Ovary (tissue), 9 donors: Measurements from ENCODE around the gene NPAS2. TPM values are rescaled to one million over a fixed set of nuclear protein-coding genes. Genes with fewer than 3 reads are reported as not detected.

Source experiments
- DNase-seq, 5 donors: peaks; one replicate each; pipeline ENCODE4 v3.0.0-alpha.2; 2019 to 2020
- H3K27ac ChIP-seq, 2 donors: fragments of 200-600 bp; one replicate each; pipeline versions ENCODE4 v1.5.1 to v1.8.0; 2019 to 2022
- H3K27me3 ChIP-seq: fragments of 200-600 bp; one replicate; pipeline ENCODE4 v1.8.0; 2022
- H3K36me3 ChIP-seq: fragments of 200-600 bp; sonication (generic); one replicate; pipeline ENCODE4 v1.5.1; 2019
- H3K4me1 ChIP-seq: one replicate; pipeline ENCODE4 v1.8.1; 2013; ENCODE audit warnings: mild to moderate bottlenecking, moderate library complexity; ENCODE audit not compliant: insufficient read depth
- H3K4me3 ChIP-seq: fragments of 200-600 bp; sonication (generic); one replicate; pipeline ENCODE4 v1.5.1; 2017
- H3K9me3 ChIP-seq, 2 donors: fragments of 200-600 bp in 1 of 2; sonication (generic) in 1 of 2; one replicate each; pipeline versions ENCODE4 v1.5.1 to v1.8.1; 2013 to 2019; ENCODE audit warnings: mild to moderate bottlenecking in 1 of 2, moderate library complexity in 1 of 2
- EP300 ChIP-seq: sonication (generic); formaldehyde crosslinking; IDR thresholded peaks from one replicate; pipeline ENCODE4 v1.6.1; 2017; ENCODE audit warnings: antibody characterized with exemption
- POLR2A ChIP-seq: fragments of 450-650 bp; IDR thresholded peaks from one replicate; pipeline ENCODE4 v1.6.1; 2017; ENCODE audit warnings: antibody characterized with exemption, mild to moderate bottlenecking, moderate library complexity
- WGBS, 3 donors: extraction: QIAGEN DNeasy Blood & Tissue Kit in 1 of 3; methylation state at CpG; one replicate each; pipeline versions ENCODE4 v1.1.5 to v1.1.7; 2013 to 2017; 5-methylcytosine and 5-hydroxymethylcytosine counted together
- intact Hi-C, 4 donors: fragments of 100-400 bp; cut with DNase I; formaldehyde crosslinking; loops; one replicate each; pipeline versions ENCODE4 v1.11.0 to v1.15.1; 2022 to 2023
- polyA plus RNA-seq, 2 donors: library from polyadenylated mRNA; stranded (reverse); fragments of 200-250 nt in 1 of 2; fragments of 350-450 nt in 1 of 2; fragmentation: Illumina TruSeq in 1 of 2; extraction: RNeasy Lipid Tissue Mini Kit (QIAGEN cat#74804) in 1 of 2; gene quantifications; one replicate each; pipeline ENCODE4 v1.2.3, GENCODE V29; 2013 to 2014
- total RNA-seq, 7 donors: library from RNA; depleted of rRNA in 2 of 7; stranded (reverse); fragments of >200 nt in 2 of 7; fragmentation: NEBNext Ultra II Directional in 3 of 7; extraction: Animal tissue kit (Norgen Biotek cat#: 25700) in 3 of 7; gene quantifications; one replicate each; pipeline versions ENCODE4 v1.1.0 to v1.2.4, GENCODE V29; 2016 to 2023
- TF ChIP-seq, protein P1 (sequence below), 3 donors: fragments of 450-650 bp in 2 of 3; fragments of 200-600 bp in 1 of 3; IDR thresholded peaks; one replicate each; pipeline versions ENCODE4 v1.5.1 to v1.8.0; 2016 to 2022; ENCODE audit warnings: antibody characterized with exemption in 3 of 3, mild to moderate bottlenecking in 1 of 3
- donor health status: DM: no; HTN: no; CAD: no; lungs with moderate emphysema.
- donor health status: DM: no; HTN: no; CAD: no.
- donor health status: Bipolar disorder and iron deficiency.
- donor health status: DM: yes; HTN: yes; CAD: no.
- donor health status: DM: no; HTN: no; CAD: no.
- donor health status: DM: yes; HTN: yes; CAD: no.

NPAS2 gene
- total and polyA plus RNA-seq, 9 donors = 1.6 to 20.6 (median 7.3) TPM

DNA sequence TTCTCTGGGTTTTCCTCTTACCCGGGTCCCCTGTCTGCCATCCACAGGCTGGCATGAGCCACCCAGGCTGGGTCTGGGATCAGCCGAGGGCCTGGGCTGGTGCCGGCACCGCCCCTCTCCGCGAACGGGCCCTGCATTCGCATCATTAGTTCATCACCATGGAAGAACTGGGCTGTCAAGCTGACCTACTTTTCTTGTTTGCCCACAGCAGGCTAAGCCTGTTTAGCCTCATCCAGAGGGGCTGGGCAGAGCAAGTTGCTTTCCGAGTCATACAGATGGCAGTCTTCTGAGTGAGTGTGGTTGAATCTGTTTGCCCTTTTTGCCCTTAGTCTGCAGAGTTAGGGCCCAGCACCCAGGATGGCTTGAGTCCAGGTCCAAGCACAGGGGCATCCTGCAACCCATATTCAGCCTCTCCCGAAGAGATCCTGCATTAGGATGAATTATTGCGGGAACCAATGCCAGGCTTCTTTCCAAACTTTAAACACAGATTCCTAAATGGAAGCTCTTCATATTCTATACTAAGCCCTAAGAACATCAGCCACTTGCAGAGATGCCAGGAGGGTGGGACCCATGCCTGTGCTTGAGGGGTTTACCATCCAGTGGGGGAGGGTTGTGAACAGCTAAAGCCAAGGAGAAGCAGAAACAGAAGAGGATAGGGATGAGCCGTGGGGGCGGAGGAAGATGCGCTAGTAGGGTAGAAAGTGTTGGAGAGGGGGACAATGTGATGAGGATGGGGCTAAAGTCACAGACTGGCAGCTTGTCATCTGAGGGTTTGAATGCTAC, 68.0 kb downstream of the NPAS2 start:
- no peaks in the 10 kb centered on the region for H3K36me3 ChIP-seq
- WGBS, 3 donors = 83 to 86% (median 85%) methylated on average over 14 of the region's 14 CpGs
- H3K9me3 ChIP-seq = no peaks in the 10 kb centered on the region
- H3K4me1 ChIP-seq = peaks cover 1% of the 10 kb centered on the region
- no peaks in the 10 kb centered on the region for H3K27me3 ChIP-seq
- TF ChIP-seq POLR2A (no peak), EP300 (no peak)
- TF ChIP-seq, protein P1, sequence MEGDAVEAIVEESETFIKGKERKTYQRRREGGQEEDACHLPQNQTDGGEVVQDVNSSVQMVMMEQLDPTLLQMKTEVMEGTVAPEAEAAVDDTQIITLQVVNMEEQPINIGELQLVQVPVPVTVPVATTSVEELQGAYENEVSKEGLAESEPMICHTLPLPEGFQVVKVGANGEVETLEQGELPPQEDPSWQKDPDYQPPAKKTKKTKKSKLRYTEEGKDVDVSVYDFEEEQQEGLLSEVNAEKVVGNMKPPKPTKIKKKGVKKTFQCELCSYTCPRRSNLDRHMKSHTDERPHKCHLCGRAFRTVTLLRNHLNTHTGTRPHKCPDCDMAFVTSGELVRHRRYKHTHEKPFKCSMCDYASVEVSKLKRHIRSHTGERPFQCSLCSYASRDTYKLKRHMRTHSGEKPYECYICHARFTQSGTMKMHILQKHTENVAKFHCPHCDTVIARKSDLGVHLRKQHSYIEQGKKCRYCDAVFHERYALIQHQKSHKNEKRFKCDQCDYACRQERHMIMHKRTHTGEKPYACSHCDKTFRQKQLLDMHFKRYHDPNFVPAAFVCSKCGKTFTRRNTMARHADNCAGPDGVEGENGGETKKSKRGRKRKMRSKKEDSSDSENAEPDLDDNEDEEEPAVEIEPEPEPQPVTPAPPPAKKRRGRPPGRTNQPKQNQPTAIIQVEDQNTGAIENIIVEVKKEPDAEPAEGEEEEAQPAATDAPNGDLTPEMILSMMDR (IDR thresholded peaks at IDR 0.05) = no peak
- intact Hi-C loops = no loop called here
- H3K27ac ChIP-seq = no peak overlapping the region
- H3K4me3 ChIP-seq = no peak overlapping the region
- DNase-seq = no peak

DNA sequence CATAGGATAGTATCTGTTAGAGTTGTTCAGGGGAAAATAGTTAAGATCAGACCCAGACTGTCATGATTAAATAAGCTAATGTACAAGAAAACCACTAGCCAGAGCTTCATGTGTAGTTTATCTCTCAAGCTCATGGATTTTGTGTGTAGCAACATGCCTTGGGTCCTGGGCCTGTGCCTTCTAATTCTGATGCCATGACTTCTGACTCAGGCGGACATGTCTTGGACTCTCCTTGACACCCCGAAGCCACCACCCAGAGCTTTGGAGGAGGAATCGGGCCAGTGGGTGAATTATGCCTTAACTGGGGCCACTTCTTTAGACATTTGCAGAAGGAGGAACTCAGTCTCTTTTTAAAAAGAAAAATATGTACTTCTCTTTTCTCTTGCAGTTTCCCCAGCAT, 68.7 kb downstream of the NPAS2 start:
- TF ChIP-seq, protein P1 (IDR thresholded peaks at IDR 0.05) = no peak
- TF ChIP-seq EP300 (no peak), POLR2A (no peak)
- Histone ChIP-seq H3K27me3 (no peaks in the 10 kb centered on the region), H3K4me1 (peaks cover 1% of the 10 kb centered on the region), H3K4me3 (no peak overlapping the region), H3K9me3 (no peaks in the 10 kb centered on the region), H3K36me3 (no peaks in the 10 kb centered on the region), H3K27ac (no peak overlapping the region)
- DNase-seq = no peak
- 93 to 97% (median 96%) methylated on average over 3 of the region's 3 CpGs for WGBS, 3 donors
- intact Hi-C loops = no loop called here

DNA sequence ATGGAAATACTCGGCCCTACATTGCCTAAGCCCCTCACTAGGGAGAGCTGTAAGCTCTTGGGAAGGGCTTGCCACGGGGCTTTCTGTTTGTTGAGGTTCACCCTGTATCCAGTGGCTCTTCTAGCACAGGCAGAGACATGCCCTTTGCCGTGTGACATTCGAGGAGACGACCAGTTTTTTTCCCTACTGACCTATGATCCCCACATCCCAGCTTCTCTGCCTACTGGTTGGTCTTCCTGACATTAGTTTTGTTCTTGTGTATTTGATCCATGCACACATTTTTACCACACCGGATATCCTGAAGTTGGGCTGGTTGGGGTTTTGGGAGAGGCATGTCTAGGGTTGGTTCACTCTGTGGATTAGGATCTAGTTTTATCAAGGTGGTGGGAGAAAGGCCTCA, 69.3 kb downstream of the NPAS2 start:
- H3K36me3 ChIP-seq = no peaks in the 10 kb centered on the region
- H3K9me3 ChIP-seq = no peaks in the 10 kb centered on the region
- TF ChIP-seq POLR2A = no peak
- TF ChIP-seq EP300 = no peak
- TF ChIP-seq, protein P1 (IDR thresholded peaks at IDR 0.05) = no peak
- no peak overlapping the region for H3K4me3 ChIP-seq
- H3K27ac ChIP-seq = no peak overlapping the region
- no peaks in the 10 kb centered on the region for H3K27me3 ChIP-seq
- intact Hi-C loops = no loop called here
- H3K4me1 ChIP-seq = peaks cover 1% of the 10 kb centered on the region
- no peak for DNase-seq
- WGBS, 3 donors = 87 to 92% (median 90%) methylated on average over 6 of the region's 6 CpGs

DNA sequence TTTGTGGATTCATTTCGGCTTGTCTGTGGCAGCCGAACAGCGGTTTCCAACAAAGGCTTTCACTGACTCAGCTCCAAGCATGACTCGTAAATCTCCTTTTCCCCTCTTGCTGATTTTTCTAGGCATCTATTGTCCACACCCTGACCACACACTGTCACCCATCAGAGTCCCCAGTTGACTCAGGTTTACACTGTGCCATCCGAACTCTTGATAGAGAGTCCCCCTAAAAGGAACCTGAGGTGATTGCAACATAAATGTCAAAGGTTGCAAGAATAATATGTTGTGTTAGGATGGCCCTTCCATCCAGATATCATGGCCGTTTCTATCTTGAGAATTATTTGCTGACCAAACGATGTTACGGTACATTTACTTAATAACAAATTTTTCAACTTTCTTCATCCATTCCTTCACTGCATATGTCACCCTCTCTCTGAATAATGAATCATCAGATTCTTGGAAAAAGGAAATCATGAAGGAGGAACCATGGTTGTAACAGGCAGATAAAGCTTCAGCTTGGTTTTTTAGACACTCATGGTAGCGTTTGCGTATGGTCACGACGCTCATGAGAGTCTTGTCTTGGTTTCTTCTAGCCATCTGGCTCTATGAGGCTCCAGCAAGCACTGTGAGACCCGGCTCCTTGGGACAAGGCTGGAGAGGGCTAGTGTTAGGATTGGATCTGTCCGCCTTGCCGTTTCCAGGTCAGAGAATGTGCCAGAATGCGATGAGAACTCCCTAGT, 72.1 kb downstream of the NPAS2 start:
- intact Hi-C loops = no loop called here

More for the DNA sequence above, 72.1 kb downstream of the NPAS2 start:
- Histone ChIP-seq H3K4me1 (no peaks in the 10 kb centered on the region), H3K27me3 (no peaks in the 10 kb centered on the region), H3K9me3 (no peaks in the 10 kb centered on the region), H3K4me3 (no peak overlapping the region), H3K27ac (no peak overlapping the region), H3K36me3 (no peaks in the 10 kb centered on the region)
- WGBS, 3 donors = 80 to 90% (median 87%) methylated on average over 16 of the region's 16 CpGs
- no peak for DNase-seq
- TF ChIP-seq, protein P1 (IDR thresholded peaks at IDR 0.05) = no peak
- TF ChIP-seq EP300 = no peak
- TF ChIP-seq POLR2A = no peak
